SK-N-SH treated with all-trans-retinoic acid at 6 μM for 48 hours (cell line): ENCODE measurements around the gene SELENOT.

ENCODE experiments used
- ATAC-seq: fragments of 200-7000 bp; cut with Tn5 transposase; 3 replicates; pipeline ENCODE4 v1.9.1; 2020; ENCODE audit warnings: mild to moderate bottlenecking, moderate library complexity
- ARNTL ChIP-seq: fragments of 450-650 bp; formaldehyde crosslinking; IDR thresholded peaks from 2 replicates; pipeline ENCODE4 v1.5.0; 2020; ENCODE audit warnings: low read depth, mild to moderate bottlenecking, moderate library complexity, borderline replicate concordance
- BACH2 ChIP-seq: fragments of 250-450 bp; sonication (Bioruptor Pico); IDR thresholded peaks from 2 replicates; pipeline ENCODE4 v1.9.0; 2021; ENCODE audit warnings: mild to moderate bottlenecking, borderline replicate concordance
- CSDC2 ChIP-seq: fragments of 250-450 bp; sonication (Bioruptor Pico); IDR thresholded peaks from 2 replicates; pipeline ENCODE4 v1.5.0; 2020; ENCODE audit warnings: mild to moderate bottlenecking, moderate library complexity
- GLIS3 ChIP-seq: fragments of 250-450 bp; sonication (Bioruptor Pico); IDR thresholded peaks from 2 replicates; pipeline ENCODE4 v1.5.0; 2020; ENCODE audit warnings: mild to moderate bottlenecking, moderate library complexity
- ISL1 ChIP-seq: fragments of 250-450 bp; sonication (Bioruptor Pico); IDR thresholded peaks from 2 replicates; pipeline ENCODE4 v2.1.2; 2022; ENCODE audit warnings: mild to moderate bottlenecking, moderate library complexity
- OSR1 ChIP-seq: fragments of 250-450 bp; sonication (Bioruptor Pico); IDR thresholded peaks from 2 replicates; pipeline ENCODE4 v1.8.0; 2022; ENCODE audit warnings: moderate library complexity, mild to moderate bottlenecking, inconsistent platforms
- PATZ1 ChIP-seq: fragments of 250-450 bp; sonication (Bioruptor Pico); IDR thresholded peaks from 2 replicates; pipeline ENCODE4 v1.8.0; 2020; ENCODE audit warnings: mild to moderate bottlenecking, moderate library complexity, borderline replicate concordance
- POU6F1 ChIP-seq: fragments of 250-450 bp; sonication (Bioruptor Pico); IDR thresholded peaks from 2 replicates; pipeline ENCODE4 v1.8.0; 2021; ENCODE audit warnings: low read depth, mild to moderate bottlenecking, moderate library complexity, borderline replicate concordance
- RARB ChIP-seq: fragments of 250-450 bp; sonication (Bioruptor Pico); IDR thresholded peaks from 2 replicates; pipeline ENCODE4 v1.8.0; 2021; ENCODE audit warnings: mild to moderate bottlenecking, moderate library complexity
- SNAI2 ChIP-seq: fragments of 250-450 bp; sonication (Bioruptor Pico); IDR thresholded peaks from 2 replicates; pipeline ENCODE4 v1.5.0; 2020; ENCODE audit warnings: mild to moderate bottlenecking, moderate library complexity
- TOX ChIP-seq: fragments of 250-450 bp; sonication (Bioruptor Pico); IDR thresholded peaks from 2 replicates; pipeline ENCODE4 v1.8.0; 2021; ENCODE audit warnings: mild to moderate bottlenecking, moderate library complexity, borderline replicate concordance
- TSHZ2 ChIP-seq: fragments of 250-450 bp; sonication (Bioruptor Pico); IDR thresholded peaks from 2 replicates; pipeline ENCODE4 v1.5.0; 2020; ENCODE audit warnings: mild to moderate bottlenecking, moderate library complexity
- ZC3H10 ChIP-seq: fragments of 250-450 bp; sonication (Bioruptor Pico); IDR thresholded peaks from 2 replicates; pipeline ENCODE4 v1.5.1; 2021; ENCODE audit warnings: mild to moderate bottlenecking, moderate library complexity
- ZFP3 ChIP-seq: fragments of 250-450 bp; sonication (Bioruptor Pico); IDR thresholded peaks from 2 replicates; pipeline ENCODE4 v1.5.0; 2020; ENCODE audit warnings: mild to moderate bottlenecking, moderate library complexity
- ZFP30 ChIP-seq: fragments of 450-650 bp; formaldehyde crosslinking; IDR thresholded peaks from 2 replicates; pipeline ENCODE4 v1.5.0; 2022; ENCODE audit warnings: mild to moderate bottlenecking, moderate library complexity
- ZNF565 ChIP-seq: fragments of 450-650 bp; formaldehyde crosslinking; conservative IDR thresholded peaks from 2 replicates; pipeline ENCODE4 v1.5.0; 2020; ENCODE audit warnings: low read depth, mild to moderate bottlenecking, moderate library complexity
- ZNF70 ChIP-seq: fragments of 450-650 bp; formaldehyde crosslinking; IDR thresholded peaks from 2 replicates; pipeline ENCODE4 v1.5.0; 2020; ENCODE audit warnings: mild to moderate bottlenecking, moderate library complexity
- ZNF8 ChIP-seq: fragments of 450-650 bp; formaldehyde crosslinking; IDR thresholded peaks from 2 replicates; pipeline ENCODE4 v1.5.0; 2020; ENCODE audit warnings: mild to moderate bottlenecking, moderate library complexity

The SELENOT gene

GRCh38 chr3:150581174-150581573, 21.9 kb upstream of the SELENOT start (continued):
- no peak for TF ChIP-seq PATZ1
- no peak for TF ChIP-seq TSHZ2 (CRISPR knock-in tag)
- TF ChIP-seq ISL1 (CRISPR knock-in tag), result no peak
- TF ChIP-seq OSR1 (CRISPR knock-in tag), result no peak

- no peak for ATAC-seq
- TF ChIP-seq BACH2, result no peak
- TF ChIP-seq SNAI2 (CRISPR knock-in tag), result no peak
- TF ChIP-seq ZNF8 (CRISPR knock-in tag), result no peak
- no peak for TF ChIP-seq ZC3H10 (CRISPR knock-in tag)
- TF ChIP-seq ZFP30 (CRISPR knock-in tag), result no peak
- TF ChIP-seq TOX (CRISPR knock-in tag), result no peak
- no peak for TF ChIP-seq GLIS3 (CRISPR knock-in tag)
Observed at GRCh38 chr3:150582620-150583019, 20.5 kb upstream of the SELENOT start.

GRCh38 chr3:150583028-150583427, 20.1 kb upstream of the SELENOT start:
- no peak for TF ChIP-seq ZNF565 (CRISPR knock-in tag)
- no peak for TF ChIP-seq TSHZ2 (CRISPR knock-in tag)
- TF ChIP-seq SNAI2 (CRISPR knock-in tag), result no peak
- no peak for TF ChIP-seq BACH2
- no peak for TF ChIP-seq CSDC2
- no peak for TF ChIP-seq ISL1 (CRISPR knock-in tag)
- TF ChIP-seq POU6F1 (CRISPR knock-in tag), result no peak
- TF ChIP-seq ZNF70 (CRISPR knock-in tag), result no peak
- no peak for TF ChIP-seq ZNF8 (CRISPR knock-in tag)
- no peak for TF ChIP-seq OSR1 (CRISPR knock-in tag)
- no peak for TF ChIP-seq ZFP30 (CRISPR knock-in tag)
- TF ChIP-seq ZFP3, result no peak
- no peak for TF ChIP-seq TOX (CRISPR knock-in tag)
- TF ChIP-seq ARNTL (CRISPR knock-in tag), result no peak
- no peak for ATAC-seq

GRCh38 chr3:150588027-150588830, 14.9 kb upstream of the SELENOT start:
- ATAC-seq, result peak; percentile 34; the same call in 2 of the 3 replicates
- TF ChIP-seq PATZ1 (no peak), GLIS3 (CRISPR knock-in tag) (no peak), RARB (CRISPR knock-in tag) (no peak)
- TF ChIP-seq, all 23 proteins: peak for 0
